OCI-M1 (cell line): ENCODE data around the gene STARD4.

ENCODE experiments used
- DNase-seq: peaks from one replicate; lab custom pipeline; 2025; lab: John Stamatoyannopoulos, UW

Gene STARD4

GRCh38 chr5:111528056-111528455, 15.7 kb upstream of the STARD4 start:
- peak; percentile 8 for DNase-seq

- DNase-seq, result no peak
These were observed 8.6 kb upstream of the STARD4 start for GRCh38 chr5:111520908-111521307.

- no peak for DNase-seq
These were observed 6.4 kb upstream of the STARD4 start for GRCh38 chr5:111518777-111519176.

GRCh38 chr5:111517853-111518501, 5.6 kb upstream of the STARD4 start:
- DNase-seq, result no peak

GRCh38 chr5:111514087-111514486, 1.8 kb upstream of the STARD4 start:
- no peak for DNase-seq

- no peak for DNase-seq
These were observed 791 bp upstream of the STARD4 start for GRCh38 chr5:111513131-111513520.

GRCh38 chr5:111511831-111512374, 432 bp downstream of the STARD4 start:
- DNase-seq, result peak; percentile 60

- DNase-seq, result peak; percentile 37
These were observed 1.0 kb downstream of the STARD4 start for GRCh38 chr5:111511174-111511830.

- DNase-seq, result no peak
These were observed 3.2 kb downstream of the STARD4 start for GRCh38 chr5:111509119-111509518.

GRCh38 chr5:111507276-111507675, 5.1 kb downstream of the STARD4 start:
- peak; percentile 71 for DNase-seq

- no peak for DNase-seq
These were observed 7.2 kb downstream of the STARD4 start for GRCh38 chr5:111505096-111505495.

GRCh38 chr5:111502956-111503355, 9.4 kb downstream of the STARD4 start:
- no peak for DNase-seq

GRCh38 chr5:111498346-111498745, 14.0 kb downstream of the STARD4 start:
- DNase-seq, result peak; percentile 13

GRCh38 chr5:111495159-111495558, 17.2 kb downstream of the STARD4 start:
- DNase-seq, result no peak

- no peak for DNase-seq
These were observed 17.9 kb downstream of the STARD4 start for GRCh38 chr5:111494355-111494999.

- DNase-seq, result no peak
These were observed 19.3 kb downstream of the STARD4 start for GRCh38 chr5:111493031-111493430.

GRCh38 chr5:111488353-111488752, 24.0 kb downstream of the STARD4 start:
- DNase-seq, result no peak

- no peak for DNase-seq
These were observed 25.4 kb downstream of the STARD4 start for GRCh38 chr5:111486926-111487325.

GRCh38 chr5:111486055-111486454, 26.3 kb downstream of the STARD4 start:
- peak; percentile 58 for DNase-seq

- DNase-seq, result no peak
These were observed 32.0 kb downstream of the STARD4 start for GRCh38 chr5:111480346-111480745.

- DNase-seq, result no peak
These were observed 33.4 kb downstream of the STARD4 start for GRCh38 chr5:111478898-111479297.

- DNase-seq, result peak; percentile 21
These were observed 34.1 kb downstream of the STARD4 start for GRCh38 chr5:111478266-111478665.

GRCh38 chr5:111472579-111472978, 39.8 kb downstream of the STARD4 start:
- peak; percentile 75 for DNase-seq
